BE2C (cell line): Measurements from ENCODE around the gene ACSF2.

Experiments used
- DNase-seq: peaks from one replicate; pipeline ENCODE4 v3.0.0-alpha.2; 2020
- H3K27me3 ChIP-seq: fragments of 250-450 bp; sonication (Bioruptor Pico); 2 replicates; pipeline ENCODE4 v1.5.1; 2020; ENCODE audit warnings: mild to moderate bottlenecking
- H3K36me3 ChIP-seq: fragments of 250-450 bp; sonication (Bioruptor Pico); 2 replicates; pipeline ENCODE4 v1.5.1; 2020; ENCODE audit warnings: mild to moderate bottlenecking
- H3K4me1 ChIP-seq: fragments of 250-450 bp; sonication (Bioruptor Pico); 2 replicates; pipeline ENCODE4 v1.5.1; 2020
- H3K4me3 ChIP-seq: 2 replicates; pipeline ENCODE4 v1.5.1; 2011; ENCODE audit warnings: low read depth, low read length
- H3K9me3 ChIP-seq: fragments of 250-450 bp; sonication (Bioruptor Pico); 2 replicates; pipeline ENCODE4 v1.5.1; 2020
- CTCF ChIP-seq: IDR thresholded peaks from 2 replicates; pipeline ENCODE4 v1.5.1; 2012; ENCODE audit warnings: mild to moderate bottlenecking, low read depth, low read length

The ACSF2 gene

GRCh38 chr17:50432125-50432762 lies 6.2 kb downstream of the ACSF2 start:
- no peak for DNase-seq
- Histone ChIP-seq H3K4me1 (no peaks in the 10 kb centered on the region), H3K9me3 (no peaks in the 10 kb centered on the region), H3K36me3 (no peaks in the 10 kb centered on the region), H3K27me3 (no peaks in the 10 kb centered on the region), H3K4me3 (no peak overlapping the region)
- no peak for TF ChIP-seq CTCF

GRCh38 chr17:50437409-50437808 lies 11.4 kb downstream of the ACSF2 start:
- no peaks in the 10 kb centered on the region for H3K27me3 ChIP-seq
- no peak for TF ChIP-seq CTCF

GRCh38 chr17:50439008-50439407 lies 13.0 kb downstream of the ACSF2 start:
- TF ChIP-seq CTCF: no peak
- Histone ChIP-seq H3K36me3 (no peaks in the 10 kb centered on the region), H3K4me1 (no peaks in the 10 kb centered on the region), H3K27me3 (no peaks in the 10 kb centered on the region), H3K4me3 (no peak overlapping the region), H3K9me3 (no peaks in the 10 kb centered on the region)
- no peak for DNase-seq

More at GRCh38 chr17:50437409-50437808, 11.4 kb downstream of the ACSF2 start:
- no peaks in the 10 kb centered on the region for H3K4me1 ChIP-seq
- H3K9me3 ChIP-seq: no peaks in the 10 kb centered on the region
- H3K4me3 ChIP-seq: no peak overlapping the region
- no peaks in the 10 kb centered on the region for H3K36me3 ChIP-seq
- no peak for DNase-seq

GRCh38 chr17:50440172-50440837 lies 14.3 kb downstream of the ACSF2 start:
- H3K36me3 ChIP-seq: no peaks in the 10 kb centered on the region
- H3K4me1 ChIP-seq: no peaks in the 10 kb centered on the region
- no peak for DNase-seq
- H3K4me3 ChIP-seq: no peak overlapping the region
- TF ChIP-seq CTCF: no peak
- no peaks in the 10 kb centered on the region for H3K9me3 ChIP-seq
- H3K27me3 ChIP-seq: no peaks in the 10 kb centered on the region

- H3K4me1 ChIP-seq: no peaks in the 10 kb centered on the region
- no peaks in the 10 kb centered on the region for H3K27me3 ChIP-seq
- no peaks in the 10 kb centered on the region for H3K9me3 ChIP-seq
- no peak for TF ChIP-seq CTCF
- DNase-seq: no peak
- H3K4me3 ChIP-seq: no peak overlapping the region
- no peaks in the 10 kb centered on the region for H3K36me3 ChIP-seq
Observed at GRCh38 chr17:50440838-50441829, 15.1 kb downstream of the ACSF2 start.
